Keratinocyte (primary cell): Measurements from ENCODE around the gene PGBD4. TPM values are rescaled to one million over a fixed set of nuclear protein-coding genes. Genes with fewer than 3 reads are reported as not detected.

Experiments used
- DNase-seq: peaks from one replicate; pipeline ENCODE4 v3.0.0-alpha.2; 2011; ENCODE audit warnings: low read depth, missing footprints, low spot score
- FAIRE-seq: peaks from 2 replicates; lab custom pipeline; 2011; peaks lifted over from hg19 to GRCh38; lab: Jason Lieb, UNC
- H2AFZ ChIP-seq: 2 replicates; pipeline ENCODE4 v1.6.0; 2012; ENCODE audit warnings: low read length, control low read depth, inconsistent platforms; ENCODE audit not compliant: control insufficient read depth
- H3K27ac ChIP-seq: 2 replicates; pipeline ENCODE4 v1.5.1; 2011; ENCODE audit warnings: low read length; ENCODE audit not compliant: control insufficient read depth, insufficient read depth
- H3K27me3 ChIP-seq: 3 replicates; pipeline ENCODE4 v1.6.0; 2011; ENCODE audit warnings: low read length; ENCODE audit not compliant: control insufficient read depth, insufficient read depth; ENCODE audit errors: extremely low read depth
- H3K36me3 ChIP-seq, 2 experiments: 2 replicates in 1 of 2; 3 replicates in 1 of 2; pipeline ENCODE4 v1.5.1; 2011; ENCODE audit warnings: low read length in 2 of 2, mild to moderate bottlenecking in 1 of 2; ENCODE audit not compliant: control insufficient read depth in 2 of 2, insufficient read depth in 2 of 2; ENCODE audit errors: extremely low read depth in 1 of 2
- H3K4me1 ChIP-seq: 3 replicates; pipeline ENCODE4 v1.5.1; 2011; ENCODE audit warnings: low read length; ENCODE audit not compliant: control insufficient read depth, insufficient read depth; ENCODE audit errors: extremely low read depth
- H3K4me2 ChIP-seq: 3 replicates; pipeline ENCODE4 v1.6.0; 2011; ENCODE audit warnings: low read depth, low read length; ENCODE audit not compliant: control insufficient read depth, insufficient read depth; ENCODE audit errors: extremely low read depth
- H3K4me3 ChIP-seq, 3 experiments: fragments of 200-600 bp in 1 of 3; sonication (generic) in 1 of 3; 2 replicates in 2 of 3; 3 replicates in 1 of 3; pipeline ENCODE4 v1.5.1; 2011 to 2016; ENCODE audit warnings: low read length in 3 of 3, mild to moderate bottlenecking in 3 of 3, control low read depth in 2 of 3, inconsistent platforms in 1 of 3, low read depth in 1 of 3, mixed read lengths in 1 of 3, mixed run types in 1 of 3, moderate library complexity in 1 of 3; ENCODE audit not compliant: control insufficient read depth in 2 of 3, insufficient read depth in 2 of 3; ENCODE audit errors: extremely low read depth in 1 of 3
- H3K79me2 ChIP-seq: 2 replicates; pipeline ENCODE4 v1.6.0; 2012; ENCODE audit warnings: low read length; ENCODE audit not compliant: control insufficient read depth, insufficient read depth
- H3K9ac ChIP-seq: 3 replicates; pipeline ENCODE4 v1.6.0; 2011; ENCODE audit warnings: low read length; ENCODE audit not compliant: control insufficient read depth, insufficient read depth; ENCODE audit errors: extremely low read depth
- H3K9me1 ChIP-seq: 3 replicates; pipeline ENCODE4 v1.6.0; 2011; ENCODE audit warnings: low read length; ENCODE audit not compliant: control insufficient read depth, insufficient read depth; ENCODE audit errors: extremely low read depth
- H3K9me3 ChIP-seq: 2 replicates; pipeline ENCODE4 v1.5.1; 2012; ENCODE audit warnings: low read depth, low read length; ENCODE audit not compliant: control insufficient read depth
- H4K20me1 ChIP-seq: 3 replicates; pipeline ENCODE4 v1.6.0; 2011; ENCODE audit warnings: low read length; ENCODE audit not compliant: control insufficient read depth, insufficient read depth; ENCODE audit errors: extremely low read depth
- CTCF ChIP-seq, 3 experiments: IDR thresholded peaks in 1 of 3; conservative IDR thresholded peaks in 1 of 3; optimal IDR thresholded peaks in 1 of 3; 2 replicates in 2 of 3; 3 replicates in 1 of 3; pipeline versions ENCODE3 to v1.5.1; 2011; ENCODE audit warnings: low read length in 3 of 3, mild to moderate bottlenecking in 3 of 3, moderate library complexity in 2 of 3, control low read depth in 1 of 3, inconsistent platforms in 1 of 3; ENCODE audit not compliant: insufficient read depth in 2 of 3; ENCODE audit errors: extremely low read depth in 1 of 3
- EZH2 ChIP-seq: IDR thresholded peaks from one replicate; pipeline ENCODE4 v1.6.1; 2012; ENCODE audit warnings: inconsistent platforms, mild to moderate bottlenecking, low read length, moderate library complexity
- dilution Hi-C: fragments of 300-500 bp; cut with MboI; formaldehyde crosslinking; loops from one replicate; pipeline ENCODE4 v1.7.0; 2020; ENCODE audit warnings: low sequenced_read_pairs; ENCODE audit not compliant: extremely low pct_ligation_motif_present
- polyA plus RNA-seq, 5 experiments: library from polyadenylated mRNA; depleted of rRNA in 3 of 5; stranded (reverse) in 3 of 5; stranded (forward) in 1 of 5; unstranded in 1 of 5; fragments of >200 nt; gene quantifications; 1 replicate in 1 of 5; 2 replicates in 3 of 5; 3 replicates in 1 of 5; pipeline versions ENCODE4 v1.2.1 to v1.2.3, GENCODE V29; 2011 to 2012; ENCODE audit warnings: missing spikeins in 2 of 5, low read depth in 1 of 5, low replicate concordance in 1 of 5

Gene PGBD4
- polyA plus RNA-seq, 1 donor (not counting 4 experiments of a cell fraction or from before 2014, with no cell fraction given), result 2.3 TPM

DNA sequence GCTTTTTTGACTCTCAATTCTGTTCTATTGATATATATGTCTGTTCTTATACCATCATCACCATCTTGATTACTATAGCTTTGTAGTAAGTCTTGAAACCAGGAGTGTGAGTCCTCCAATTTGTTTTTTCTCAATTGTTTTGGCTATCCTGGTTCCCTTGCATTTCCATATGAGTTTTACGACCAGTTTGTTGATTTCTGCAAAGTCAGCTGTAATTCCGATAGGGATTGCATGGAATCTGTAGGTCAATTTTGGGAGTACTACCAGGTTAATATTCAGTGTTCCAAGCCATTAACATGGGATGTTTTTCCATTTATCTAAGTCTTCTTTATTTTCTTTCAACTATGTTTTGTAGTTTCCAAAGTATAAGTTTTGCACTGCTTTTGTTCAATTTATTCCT lies 27.0 kb downstream of the PGBD4 start:
- Histone ChIP-seq H3K36me3 (no peaks in the 10 kb centered on the region), H3K4me1 (no peaks in the 10 kb centered on the region), H3K9me1 (no peaks in the 10 kb centered on the region), H3K27me3 (no peaks in the 10 kb centered on the region), H3K4me2 (no peak overlapping the region), H3K4me3 (no peak overlapping the region), H3K9ac (no peak overlapping the region), H4K20me1 (no peaks in the 10 kb centered on the region), H3K9me3 (no peaks in the 10 kb centered on the region), H3K27ac (no peak overlapping the region), H2AFZ (no peak overlapping the region), H3K79me2 (no peaks in the 10 kb centered on the region)
- no peak for TF ChIP-seq CTCF (optimal IDR thresholded peaks at IDR 0.05 in 1 of 3, IDR thresholded peaks at IDR 0.05 in 1 of 3, conservative IDR thresholded peaks at IDR 0.05 in 1 of 3; ENCODE audit: extremely low read depth in 1 of 3, insufficient read depth in 2 of 3, low read length in 3 of 3)
- no peak for TF ChIP-seq EZH2
- dilution Hi-C loops, result no loop called here
- FAIRE-seq (peak; percentile 74), DNase-seq (no peak)

DNA sequence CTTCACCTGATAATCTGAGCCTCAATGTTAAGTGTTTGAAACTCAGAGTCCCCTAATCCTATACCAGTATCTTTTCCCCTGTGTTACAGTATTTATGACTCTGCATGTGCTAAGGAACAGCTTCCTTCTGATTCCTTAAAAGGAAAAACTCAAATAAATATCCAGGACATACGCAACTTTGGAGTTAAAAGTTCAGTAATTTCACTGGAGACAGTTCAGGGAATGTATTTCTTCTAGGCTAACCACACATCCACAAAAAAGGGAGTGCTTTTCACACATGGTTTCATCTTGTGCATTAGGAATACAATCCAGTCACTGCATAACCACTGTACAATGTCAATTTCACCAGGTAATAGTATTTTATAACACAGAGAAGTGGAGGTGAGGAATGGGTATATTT lies 31.0 kb downstream of the PGBD4 start:
- H4K20me1 ChIP-seq, result no peaks in the 10 kb centered on the region
- H3K36me3 ChIP-seq, result no peaks in the 10 kb centered on the region
- DNase-seq (no peak), FAIRE-seq (no peak)
- H3K9me3 ChIP-seq, result no peaks in the 10 kb centered on the region
- H3K79me2 ChIP-seq, result no peaks in the 10 kb centered on the region
- no peaks in the 10 kb centered on the region for H3K9me1 ChIP-seq
- no peak overlapping the region for H3K4me2 ChIP-seq
- H2AFZ ChIP-seq, result no peak overlapping the region
- H3K27me3 ChIP-seq, result no peaks in the 10 kb centered on the region
- no peak overlapping the region for H3K27ac ChIP-seq
- no peak overlapping the region for H3K4me3 ChIP-seq
- no peak for TF ChIP-seq CTCF (optimal IDR thresholded peaks at IDR 0.05 in 1 of 3, IDR thresholded peaks at IDR 0.05 in 1 of 3, conservative IDR thresholded peaks at IDR 0.05 in 1 of 3; ENCODE audit: extremely low read depth in 1 of 3, insufficient read depth in 2 of 3, low read length in 3 of 3)
- TF ChIP-seq EZH2, result no peak
- no peaks in the 10 kb centered on the region for H3K4me1 ChIP-seq
- H3K9ac ChIP-seq, result no peak overlapping the region
- dilution Hi-C loops, result no loop called here
